ENCODE data around the gene CCT6B. TPM values are rescaled to one million over a fixed set of nuclear protein-coding genes. Genes with fewer than 3 reads are reported as not detected.

CCT6B gene
- total and polyA plus RNA-seq, 8 donors: 0.58 to 5.1 (median 3.6) TPM

GRCh38 chr17:34879146-34879545 lies 82.1 kb downstream of the CCT6B start:
- no peak overlapping the region for H3K27ac ChIP-seq
- ATAC-seq: no peak
- H3K4me1 ChIP-seq: no peaks in the 10 kb centered on the region
- H3K27me3 ChIP-seq: peaks cover 0 to 11% of the 10 kb centered on the region in 2 donors
- intact Hi-C loops (cut with DNase I): no loop called here
- no peaks in the 10 kb centered on the region for H3K36me3 ChIP-seq
- no peak overlapping the region for H3K4me3 ChIP-seq
- H3K9me3 ChIP-seq: peaks cover 0 to 7% of the 10 kb centered on the region in 2 donors
- peak in 1 of 4 donors; percentile 37 for DNase-seq
- TF ChIP-seq, protein P1, sequence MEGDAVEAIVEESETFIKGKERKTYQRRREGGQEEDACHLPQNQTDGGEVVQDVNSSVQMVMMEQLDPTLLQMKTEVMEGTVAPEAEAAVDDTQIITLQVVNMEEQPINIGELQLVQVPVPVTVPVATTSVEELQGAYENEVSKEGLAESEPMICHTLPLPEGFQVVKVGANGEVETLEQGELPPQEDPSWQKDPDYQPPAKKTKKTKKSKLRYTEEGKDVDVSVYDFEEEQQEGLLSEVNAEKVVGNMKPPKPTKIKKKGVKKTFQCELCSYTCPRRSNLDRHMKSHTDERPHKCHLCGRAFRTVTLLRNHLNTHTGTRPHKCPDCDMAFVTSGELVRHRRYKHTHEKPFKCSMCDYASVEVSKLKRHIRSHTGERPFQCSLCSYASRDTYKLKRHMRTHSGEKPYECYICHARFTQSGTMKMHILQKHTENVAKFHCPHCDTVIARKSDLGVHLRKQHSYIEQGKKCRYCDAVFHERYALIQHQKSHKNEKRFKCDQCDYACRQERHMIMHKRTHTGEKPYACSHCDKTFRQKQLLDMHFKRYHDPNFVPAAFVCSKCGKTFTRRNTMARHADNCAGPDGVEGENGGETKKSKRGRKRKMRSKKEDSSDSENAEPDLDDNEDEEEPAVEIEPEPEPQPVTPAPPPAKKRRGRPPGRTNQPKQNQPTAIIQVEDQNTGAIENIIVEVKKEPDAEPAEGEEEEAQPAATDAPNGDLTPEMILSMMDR (IDR thresholded peaks at IDR 0.05): no peak

Other genes with a start within 250 kb of the CCT6B start
- 10 to 100 TPM; 11.8 to 11.9 TPM for gene ZNF830, start 80 bp upstream of the CCT6B start, total RNA-seq
- gene ZNF830, start 80 bp upstream of the CCT6B start, polyA plus RNA-seq (ENCODE audit: insufficient read length in 6 of 6): 10 to 100 TPM; 19.5 to 27.5 (median 21.8) TPM
- 10 to 100 TPM; 27.5 to 30.1 TPM for gene LIG3, start 19.1 kb upstream of the CCT6B start, total RNA-seq
- gene LIG3, start 19.1 kb upstream of the CCT6B start, polyA plus RNA-seq (ENCODE audit: insufficient read length in 6 of 6): 10 to 100 TPM; 27.3 to 43.7 (median 35.3) TPM
- 10 to 100 TPM; 22.2 to 42.0 TPM for gene RFFL, start 102.2 kb upstream of the CCT6B start, total RNA-seq
- 10 to 100 TPM; 19.6 to 24.1 (median 22.2) TPM for gene RFFL, start 102.2 kb upstream of the CCT6B start, polyA plus RNA-seq (ENCODE audit: insufficient read length in 6 of 6)
- 10 to 100 TPM; 13.6 to 20.8 TPM for gene RAD51D, start 158.4 kb upstream of the CCT6B start, total RNA-seq
- 10 to 100 TPM; 15.4 to 18.0 (median 16.4) TPM for gene RAD51D, start 158.4 kb upstream of the CCT6B start, polyA plus RNA-seq (ENCODE audit: insufficient read length in 6 of 6)
- gene FNDC8, start 160.2 kb upstream of the CCT6B start, total RNA-seq: not detected
- gene FNDC8, start 160.2 kb upstream of the CCT6B start, polyA plus RNA-seq (ENCODE audit: insufficient read length in 6 of 6): under 1 TPM in 5 of 6 donors, not detected in 1; 0.20 to 0.34 (median 0.25) TPM
- gene NLE1, start 180.8 kb upstream of the CCT6B start, total RNA-seq: 10 to 100 TPM in 1 of 2 donors, 1 to 10 TPM in 1; 8.7 to 15.3 TPM
- 10 to 100 TPM; 18.1 to 23.0 (median 20.7) TPM for gene NLE1, start 180.8 kb upstream of the CCT6B start, polyA plus RNA-seq (ENCODE audit: insufficient read length in 6 of 6)
- gene UNC45B, start 186.4 kb upstream of the CCT6B start, total RNA-seq: under 1 TPM; 0.20 to 0.65 TPM
- under 1 TPM; 0.25 to 0.43 (median 0.39) TPM for gene UNC45B, start 186.4 kb upstream of the CCT6B start, polyA plus RNA-seq (ENCODE audit: insufficient read length in 6 of 6)
- gene SLC35G3, start 232.9 kb upstream of the CCT6B start, total RNA-seq: not detected
- not detected for gene SLC35G3, start 232.9 kb upstream of the CCT6B start, polyA plus RNA-seq (ENCODE audit: insufficient read length in 6 of 6)

Data from left lung (tissue), 10 donors.